GM12874 (cell line): ENCODE data around the gene VCPKMT.

Experiments used
- CTCF ChIP-seq: IDR thresholded peaks from 2 replicates; pipeline ENCODE4 v1.5.1; 2011; ENCODE audit warnings: low read depth, mild to moderate bottlenecking, control low read depth, low read length, moderate library complexity; ENCODE audit not compliant: insufficient read depth

Gene VCPKMT

GRCh38 chr14:50116181-50116956 is at the start of gene VCPKMT:
Gene VCPKMT (minus strand): TSS chr14:50116572. CDS start chr14:50116552, 20 bp downstream.
- TF ChIP-seq CTCF, result no peak

- TF ChIP-seq CTCF, result no peak
Observed at GRCh38 chr14:50156111-50156510, 39.7 kb upstream of the VCPKMT start.

- TF ChIP-seq CTCF, result no peak
Observed at GRCh38 chr14:50148799-50149198, 32.4 kb upstream of the VCPKMT start.

GRCh38 chr14:50139192-50139591 is 22.8 kb upstream of the VCPKMT start:
- TF ChIP-seq CTCF, result no peak

GRCh38 chr14:50127802-50128201 is 11.4 kb upstream of the VCPKMT start:
- no peak for TF ChIP-seq CTCF

- no peak for TF ChIP-seq CTCF
Observed at GRCh38 chr14:50123062-50123461, 6.7 kb upstream of the VCPKMT start.

GRCh38 chr14:50122291-50122690 is 5.9 kb upstream of the VCPKMT start:
- no peak for TF ChIP-seq CTCF
